Activated CD8-positive, alpha-beta T cell treated with anti-CD3 and anti-CD28 coated beads for 36 hours (primary cell): ENCODE measurements around the gene P2RX2. TPM values are rescaled to one million over a fixed set of nuclear protein-coding genes. Genes with fewer than 3 reads are reported as not detected.

ENCODE experiments used
- ATAC-seq: fragments of 200-7000 bp; cut with Tn5 transposase; one replicate; pipeline ENCODE4 v1.10.0; 2021; ENCODE audit warnings: mild to moderate bottlenecking, moderate library complexity
- CTCF ChIA-PET: fragments of 350-600 bp; sonication (Branson Sonifier 250); formaldehyde crosslinking; loops from one replicate; lab custom pipeline; 2021; ENCODE audit warnings: antibody characterized with exemption; lab: Charles Lee
- POLR2A ChIA-PET: fragments of 350-600 bp; sonication (Branson Sonifier 250); formaldehyde crosslinking; loops from one replicate; lab custom pipeline; 2021; ENCODE audit warnings: antibody characterized with exemption; lab: Charles Lee
- DNase-seq: peaks from one replicate; pipeline ENCODE4 v3.0.0-alpha.2; 2020
- H3K27ac Mint-ChIP-seq: one replicate; pipeline ENCODE4 v1.8.0; 2021; ENCODE audit warnings: mild to moderate bottlenecking, mixed read lengths
- H3K27me3 Mint-ChIP-seq: one replicate; pipeline ENCODE4 v1.8.0; 2021; ENCODE audit warnings: mixed read lengths
- H3K36me3 Mint-ChIP-seq: one replicate; pipeline ENCODE4 v1.8.0; 2021; ENCODE audit warnings: low read depth, mixed read lengths
- H3K4me1 Mint-ChIP-seq: one replicate; pipeline ENCODE4 v1.8.0; 2021; ENCODE audit warnings: low read depth, mixed read lengths
- H3K4me3 Mint-ChIP-seq: one replicate; pipeline ENCODE4 v1.8.0; 2021; ENCODE audit warnings: mild to moderate bottlenecking, moderate library complexity, mixed read lengths
- H3K9me3 Mint-ChIP-seq: one replicate; pipeline ENCODE4 v1.8.0; 2021; ENCODE audit warnings: mixed read lengths
- CTCF ChIP-seq: fragments of 200-600 bp; IDR thresholded peaks from one replicate; pipeline ENCODE4 v1.8.0; 2022; ENCODE audit warnings: antibody characterized with exemption, mild to moderate bottlenecking
- intact Hi-C: fragments of 100-400 bp; cut with micrococcal nuclease; formaldehyde crosslinking; loops from one replicate; pipeline ENCODE4 v1.10.0; 2022
- total RNA-seq, 2 experiments: library from RNA; stranded (reverse); gene quantifications; one replicate each; pipeline ENCODE4 v1.2.3, GENCODE V29; 2021

Gene P2RX2
- total RNA-seq, 2 experiments from 2014 or later, result not detected

DNA sequence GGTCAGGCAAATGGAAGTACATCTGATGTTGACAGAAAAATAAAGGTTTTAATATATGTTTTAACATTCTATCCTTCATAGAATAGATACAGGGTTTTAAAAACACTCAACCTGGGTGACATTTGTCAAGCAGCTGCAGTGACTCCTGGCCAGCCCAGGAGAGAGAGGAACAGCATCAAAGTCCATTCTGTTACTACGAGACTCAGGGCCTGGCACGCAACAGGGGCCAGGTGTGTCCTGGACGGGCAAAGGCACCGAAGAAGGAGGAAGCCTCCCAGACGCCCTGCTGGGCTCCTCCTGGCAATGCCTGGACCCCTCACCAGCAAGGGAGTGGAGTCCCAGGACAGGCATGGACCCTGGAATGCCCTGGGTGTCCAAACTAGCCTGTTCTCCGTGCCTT is 30.3 kb upstream of the P2RX2 start:
- intact Hi-C loops, result no loop called here
- no peaks in the 10 kb centered on the region for H3K27me3 Mint-ChIP-seq
- no peak for ATAC-seq
- H3K36me3 Mint-ChIP-seq, result peaks cover 5% of the 10 kb centered on the region
- no peaks in the 10 kb centered on the region for H3K4me1 Mint-ChIP-seq
- CTCF ChIA-PET, result no interaction called here
- DNase-seq, result no peak
- no peak overlapping the region for H3K4me3 Mint-ChIP-seq
- POLR2A ChIA-PET, result no interaction called here
- H3K27ac Mint-ChIP-seq, result no peak overlapping the region
- H3K9me3 Mint-ChIP-seq, result no peaks in the 10 kb centered on the region
- TF ChIP-seq CTCF, result no peak

GRCh38 chr12:132588821-132589669 is 29.5 kb upstream of the P2RX2 start:
- no peak overlapping the region for H3K4me3 Mint-ChIP-seq
- ATAC-seq, result no peak
- no peaks in the 10 kb centered on the region for H3K9me3 Mint-ChIP-seq
- intact Hi-C loops, result no loop called here
- H3K4me1 Mint-ChIP-seq, result no peaks in the 10 kb centered on the region
- POLR2A ChIA-PET, result no interaction called here
- CTCF ChIA-PET, result no interaction called here
- TF ChIP-seq CTCF, result no peak
- H3K27ac Mint-ChIP-seq, result no peak overlapping the region
- peaks cover 2% of the 10 kb centered on the region for H3K36me3 Mint-ChIP-seq
- no peak for DNase-seq
- H3K27me3 Mint-ChIP-seq, result no peaks in the 10 kb centered on the region

DNA sequence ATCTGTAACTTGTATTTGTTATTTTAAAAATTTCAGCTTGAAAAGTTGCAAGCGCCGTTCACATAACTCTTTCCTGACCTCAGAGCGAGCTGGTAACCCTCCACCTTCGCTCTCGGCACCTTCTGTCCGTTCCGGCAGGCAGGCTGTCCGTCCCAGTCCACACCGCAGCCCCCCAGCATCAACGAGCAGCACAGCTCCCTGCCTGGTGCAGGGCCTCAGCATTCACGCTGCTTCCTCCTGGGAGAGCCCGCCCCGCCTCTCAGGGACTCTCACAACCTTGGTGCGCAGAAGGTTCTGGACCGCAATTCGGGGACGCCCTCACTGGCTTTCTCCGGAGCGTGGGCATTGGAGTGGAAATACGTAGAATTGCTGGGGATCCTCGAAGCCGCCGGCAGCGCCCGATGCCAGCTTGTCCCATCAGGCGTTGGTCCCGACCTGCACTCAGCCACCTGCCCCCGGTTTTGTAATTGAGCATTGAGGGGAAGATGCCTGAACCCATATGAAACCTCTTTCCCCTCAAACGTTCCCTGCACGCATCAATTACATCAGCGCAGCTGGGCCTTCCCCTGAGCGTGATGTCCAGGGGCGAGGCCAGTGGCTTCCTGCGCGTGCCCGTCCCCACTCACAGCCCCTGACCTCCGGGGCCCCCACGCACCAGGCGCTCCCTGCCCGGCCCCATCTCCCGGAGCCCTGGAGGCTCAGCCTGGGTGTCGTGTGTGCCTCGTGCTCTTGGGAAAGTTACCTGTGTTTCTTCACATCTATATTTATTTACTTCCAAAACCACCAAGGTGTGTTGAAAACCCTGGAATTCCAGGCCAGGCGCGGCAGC is 27.3 kb upstream of the P2RX2 start:
- peaks cover 3% of the 10 kb centered on the region for H3K27me3 Mint-ChIP-seq
- H3K4me1 Mint-ChIP-seq, result no peaks in the 10 kb centered on the region
- no peaks in the 10 kb centered on the region for H3K9me3 Mint-ChIP-seq
- POLR2A ChIA-PET, result no interaction called here
- H3K36me3 Mint-ChIP-seq, result no peaks in the 10 kb centered on the region
- CTCF ChIA-PET, result no interaction called here
- intact Hi-C loops, result no loop called here
- no peak overlapping the region for H3K27ac Mint-ChIP-seq
- DNase-seq (no peak), ATAC-seq (no peak)
- no peak overlapping the region for H3K4me3 Mint-ChIP-seq
- TF ChIP-seq CTCF, result no peak

- ChIA-PET CTCF (interaction anchor here (1.3 to 1.6 kb wide), 2 partner anchors 22 to 31 kb away, joined by 4 to 5 read pairs; no protein-coding TSS in a partner anchor), POLR2A (no interaction called here)
- ATAC-seq (no peak), DNase-seq (no peak)
- no peak overlapping the region for H3K27ac Mint-ChIP-seq
- peaks cover 8% of the 10 kb centered on the region for H3K27me3 Mint-ChIP-seq
- intact Hi-C loops, result no loop called here
- no peak for TF ChIP-seq CTCF
- H3K9me3 Mint-ChIP-seq, result no peaks in the 10 kb centered on the region
- H3K36me3 Mint-ChIP-seq, result no peaks in the 10 kb centered on the region
- no peak overlapping the region for H3K4me3 Mint-ChIP-seq
- H3K4me1 Mint-ChIP-seq, result peaks cover 3% of the 10 kb centered on the region
Measured at GRCh38 chr12:132592282-132592970, 26.1 kb upstream of the P2RX2 start.
